Sigmoid colon (tissue), 4 donors: ENCODE measurements around the gene ACADM.

ENCODE experiments used
- EP300 ChIP-seq, 4 donors: sonication (generic); formaldehyde crosslinking; IDR thresholded peaks; one replicate each; pipeline ENCODE4 v1.6.1; 2017; ENCODE audit warnings: antibody characterized with exemption in 4 of 4
- POLR2A ChIP-seq, 2 donors: fragments of 450-650 bp; IDR thresholded peaks; one replicate each; pipeline ENCODE4 v1.6.1; 2016; ENCODE audit warnings: antibody characterized with exemption in 2 of 2, mild to moderate bottlenecking in 2 of 2, moderate library complexity in 2 of 2
- POLR2AphosphoS5 ChIP-seq, 4 donors: sonication (generic); formaldehyde crosslinking; IDR thresholded peaks; one replicate each; pipeline ENCODE4 v1.6.1; 2017; ENCODE audit warnings: antibody characterized with exemption in 4 of 4
- TF ChIP-seq, protein P1 (sequence below), 4 experiments: fragments of 450-650 bp in 3 of 4; fragments of 200-600 bp in 1 of 4; IDR thresholded peaks; one replicate each; pipeline ENCODE4 v1.5.1; 2016 to 2019; ENCODE audit warnings: antibody characterized with exemption in 4 of 4, mild to moderate bottlenecking in 3 of 4, moderate library complexity in 2 of 4

DNA sequence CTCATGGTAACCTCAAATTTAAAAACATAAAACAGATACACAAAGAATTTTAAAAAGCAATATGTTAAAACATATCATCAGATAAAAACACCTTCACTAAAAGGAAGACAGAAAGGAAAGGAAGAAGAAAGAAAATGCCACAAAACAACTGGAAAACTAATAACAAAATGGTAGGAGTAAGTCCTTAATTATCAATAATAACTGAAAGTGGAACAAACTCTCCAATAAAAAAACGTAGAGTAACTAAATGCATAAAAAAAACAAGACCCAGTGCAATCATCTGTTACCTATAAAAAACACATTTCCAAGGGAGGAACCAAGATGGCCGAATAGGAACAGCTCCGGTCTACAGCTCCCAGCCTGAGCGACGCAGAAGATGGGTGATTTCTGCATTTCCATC lies 47.1 kb upstream of the ACADM start:
- TF ChIP-seq, protein P1, sequence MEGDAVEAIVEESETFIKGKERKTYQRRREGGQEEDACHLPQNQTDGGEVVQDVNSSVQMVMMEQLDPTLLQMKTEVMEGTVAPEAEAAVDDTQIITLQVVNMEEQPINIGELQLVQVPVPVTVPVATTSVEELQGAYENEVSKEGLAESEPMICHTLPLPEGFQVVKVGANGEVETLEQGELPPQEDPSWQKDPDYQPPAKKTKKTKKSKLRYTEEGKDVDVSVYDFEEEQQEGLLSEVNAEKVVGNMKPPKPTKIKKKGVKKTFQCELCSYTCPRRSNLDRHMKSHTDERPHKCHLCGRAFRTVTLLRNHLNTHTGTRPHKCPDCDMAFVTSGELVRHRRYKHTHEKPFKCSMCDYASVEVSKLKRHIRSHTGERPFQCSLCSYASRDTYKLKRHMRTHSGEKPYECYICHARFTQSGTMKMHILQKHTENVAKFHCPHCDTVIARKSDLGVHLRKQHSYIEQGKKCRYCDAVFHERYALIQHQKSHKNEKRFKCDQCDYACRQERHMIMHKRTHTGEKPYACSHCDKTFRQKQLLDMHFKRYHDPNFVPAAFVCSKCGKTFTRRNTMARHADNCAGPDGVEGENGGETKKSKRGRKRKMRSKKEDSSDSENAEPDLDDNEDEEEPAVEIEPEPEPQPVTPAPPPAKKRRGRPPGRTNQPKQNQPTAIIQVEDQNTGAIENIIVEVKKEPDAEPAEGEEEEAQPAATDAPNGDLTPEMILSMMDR (IDR thresholded peaks at IDR 0.05) = no peak
- TF ChIP-seq EP300 (IDR thresholded peaks at IDR 0.05) (no peak), POLR2A (IDR thresholded peaks at IDR 0.05) (no peak), POLR2AphosphoS5 (IDR thresholded peaks at IDR 0.05) (no peak)
